AG10803 (cell line): ENCODE measurements around the gene MPI.

Experiments used
- DNase-seq: peaks from one replicate; pipeline ENCODE4 v3.0.0; 2010; ENCODE audit warnings: low read depth
- H3K4me3 ChIP-seq: 2 replicates; pipeline ENCODE4 v1.5.1; 2011; ENCODE audit warnings: mild to moderate bottlenecking, low read length, control low read depth
- CTCF ChIP-seq: conservative IDR thresholded peaks from 2 replicates; pipeline ENCODE4 v1.5.1; 2011; ENCODE audit warnings: mild to moderate bottlenecking, low read length, control low read depth, inconsistent platforms

MPI gene

GRCh38 chr15:74844319-74845207 is 45.3 kb upstream of the MPI start:
- H3K4me3 ChIP-seq = no peak overlapping the region
- DNase-seq = no peak
- no peak for TF ChIP-seq CTCF

DNA sequence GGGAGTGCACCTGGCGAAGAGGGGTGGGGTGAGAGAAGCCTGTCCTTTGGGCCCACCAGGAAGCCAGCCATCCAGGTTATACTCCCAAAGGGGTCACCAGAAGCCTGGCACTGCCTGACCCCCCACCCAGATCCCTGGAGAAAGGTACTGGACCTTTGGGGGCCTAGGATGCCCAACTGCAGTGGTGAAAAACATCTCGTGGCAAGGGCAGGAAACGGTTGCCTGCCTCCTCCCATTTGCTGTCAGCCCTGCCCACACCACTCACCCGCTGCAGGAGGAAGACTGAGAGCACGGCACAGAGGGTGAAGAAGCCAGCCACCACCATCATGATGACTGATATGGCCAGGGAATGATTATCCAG is 44.7 kb upstream of the MPI start:
- DNase-seq = no peak
- no peak for TF ChIP-seq CTCF
- no peak overlapping the region for H3K4me3 ChIP-seq

- no peak overlapping the region for H3K4me3 ChIP-seq
- DNase-seq = no peak
- TF ChIP-seq CTCF = no peak
These were observed 44.3 kb upstream of the MPI start for GRCh38 chr15:74845581-74845980.

GRCh38 chr15:74847432-74847831 is 42.4 kb upstream of the MPI start:
- no peak overlapping the region for H3K4me3 ChIP-seq
- no peak for TF ChIP-seq CTCF
- no peak for DNase-seq

DNA sequence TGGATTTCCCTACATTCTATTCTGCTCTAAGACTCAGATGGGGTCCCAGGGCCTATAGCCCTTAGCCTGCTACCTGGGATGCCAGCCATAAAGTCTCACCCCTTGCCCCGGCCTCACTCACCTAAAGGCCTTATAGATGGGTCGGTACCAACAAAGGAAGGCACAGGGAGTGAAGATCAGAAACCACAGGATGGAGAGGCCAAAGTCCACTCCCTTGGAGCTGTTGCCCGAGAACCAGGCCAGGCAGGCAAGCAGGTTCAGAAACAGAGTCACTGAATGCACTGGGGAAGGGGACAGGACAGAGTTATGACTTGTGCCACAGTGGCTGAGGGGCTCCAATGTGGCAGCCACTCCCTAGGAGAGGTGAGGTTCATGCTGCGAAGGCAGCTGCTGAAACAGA is 39.4 kb upstream of the MPI start:
- DNase-seq = no peak

DNA sequence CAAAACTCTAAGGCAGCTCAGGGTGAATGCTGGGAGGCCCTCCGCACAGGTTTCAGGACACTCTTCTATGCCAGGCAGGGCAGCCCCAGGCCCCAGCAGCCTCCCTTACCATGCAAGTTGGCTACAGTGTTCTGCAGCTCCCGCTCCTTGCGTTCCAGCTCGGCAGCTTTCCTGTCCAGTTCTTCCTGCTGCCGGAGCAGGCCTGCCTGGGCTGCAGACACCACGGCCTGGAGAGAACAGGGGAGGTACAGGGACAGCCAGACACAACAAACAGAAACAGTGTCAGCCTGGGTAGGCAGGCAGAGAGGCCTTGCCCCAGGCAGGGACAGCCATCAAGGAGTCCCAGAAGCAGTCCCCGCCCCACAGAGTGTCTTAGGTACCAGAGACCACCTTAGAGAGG is 37.9 kb upstream of the MPI start:
- DNase-seq = no peak
- no peak for TF ChIP-seq CTCF
- H3K4me3 ChIP-seq = no peak overlapping the region

More for the DNA sequence above, 39.4 kb upstream of the MPI start:
- H3K4me3 ChIP-seq = no peak overlapping the region
- no peak for TF ChIP-seq CTCF

GRCh38 chr15:74854453-74855022 is 35.3 kb upstream of the MPI start:
- no peak for TF ChIP-seq CTCF
- DNase-seq = no peak
- H3K4me3 ChIP-seq = no peak overlapping the region
